NCI-H1105 (cell line): Measurements from ENCODE around the gene MAGI1.
"Not testable (repeated sequence)": the region's sequence is repeated elsewhere in the genome, so short reads cannot be mapped to it uniquely, and the experiment has no call there.

Source experiments
- DNase-seq: peaks from one replicate; lab custom pipeline; 2025; lab: John Stamatoyannopoulos, UW

The MAGI1 gene

GRCh38 chr3:65560901-65561300 lies 477.8 kb downstream of the MAGI1 start:
- no peak for DNase-seq

DNA sequence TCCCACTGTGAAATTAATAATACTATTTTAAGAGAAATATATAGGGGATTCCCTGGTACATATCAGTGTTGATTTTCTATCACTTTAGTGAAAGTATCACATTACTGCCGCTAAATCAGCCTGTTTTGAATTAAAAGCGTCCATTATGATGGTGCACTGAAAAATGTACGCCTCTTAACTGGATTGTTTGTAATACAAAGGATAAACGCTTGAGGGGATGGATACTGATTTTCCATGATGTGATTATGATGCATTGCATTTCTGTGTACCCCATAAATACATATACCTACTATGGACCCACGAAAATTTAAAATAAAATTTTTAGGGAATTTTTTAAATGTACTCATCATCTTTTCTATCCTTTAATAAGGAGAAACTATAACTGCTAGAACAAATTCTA lies 478.6 kb downstream of the MAGI1 start:
- DNase-seq, result no peak

GRCh38 chr3:65559643-65560042 lies 479.1 kb downstream of the MAGI1 start:
- no peak for DNase-seq

DNA sequence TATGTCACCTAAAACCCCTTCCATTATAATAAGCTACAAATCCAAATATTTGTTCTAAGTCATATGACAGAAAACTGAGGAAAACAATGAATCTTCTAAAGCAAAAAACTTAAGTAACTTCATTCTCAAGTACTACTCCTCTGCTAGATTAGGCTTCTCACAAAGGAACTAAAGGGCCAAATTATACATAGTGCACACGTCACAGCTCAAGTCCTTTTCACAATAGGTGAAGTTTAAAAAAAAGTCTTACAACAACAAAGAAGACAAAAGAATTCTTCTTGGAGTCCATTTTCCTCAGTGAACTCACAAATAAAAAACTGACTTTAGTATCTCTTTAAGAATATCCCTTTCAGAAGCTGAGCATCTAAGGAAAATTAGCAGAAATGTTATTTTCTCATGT lies 479.9 kb downstream of the MAGI1 start:
- DNase-seq, result no peak

DNA sequence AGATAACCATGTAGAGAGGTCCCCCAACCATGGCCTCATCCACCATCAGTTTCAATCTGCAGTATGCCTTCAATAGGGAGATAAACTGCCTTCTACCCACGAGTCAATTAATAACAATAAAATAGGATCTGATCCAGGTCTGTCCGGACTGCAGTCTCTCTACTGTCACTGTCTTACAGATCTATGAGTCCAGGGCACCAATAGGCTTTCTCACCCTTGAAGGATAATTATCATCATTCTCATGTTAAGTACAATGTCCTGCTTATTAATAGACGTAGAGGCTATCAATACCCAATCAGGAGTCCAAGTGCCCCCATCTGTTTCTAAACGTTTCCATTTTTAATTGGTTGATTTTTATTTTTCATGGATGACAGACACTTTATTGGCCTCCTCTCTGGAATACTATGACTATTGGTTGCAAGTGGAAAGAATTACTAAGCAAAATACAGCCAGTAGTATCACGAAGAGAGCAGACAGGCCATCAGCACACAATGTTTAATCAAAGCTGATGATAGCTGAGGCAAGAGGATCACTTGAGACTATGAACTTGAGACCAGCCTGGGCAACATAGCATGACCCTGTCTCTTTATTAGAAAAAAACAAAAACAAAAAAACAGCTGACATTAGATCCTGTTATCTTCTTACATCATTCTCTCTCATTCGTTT lies 480.7 kb downstream of the MAGI1 start:
- no peak for DNase-seq

GRCh38 chr3:65556934-65557577 lies 481.7 kb downstream of the MAGI1 start:
- DNase-seq, result no peak

- no peak for DNase-seq
Observed at GRCh38 chr3:65552434-65552833, 486.3 kb downstream of the MAGI1 start.

DNA sequence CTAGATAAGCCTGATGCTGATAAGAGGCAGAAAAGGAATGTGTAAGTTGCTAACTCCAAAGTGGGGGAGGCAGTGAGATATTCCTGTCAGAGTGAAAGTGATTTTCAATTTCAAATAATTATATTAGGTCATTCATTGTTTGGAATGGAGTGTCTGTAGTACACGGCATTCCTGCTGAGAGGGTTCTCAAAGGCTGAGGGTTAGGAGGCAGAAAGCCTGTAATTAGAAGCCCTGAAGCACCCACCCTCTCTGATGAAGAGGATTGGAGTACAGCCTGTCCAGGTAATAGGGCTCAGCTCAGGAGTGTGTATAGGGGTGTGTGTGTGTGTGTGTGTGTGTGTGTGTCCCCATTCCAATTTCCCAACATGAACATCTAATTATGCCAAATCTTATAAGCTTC lies 486.8 kb downstream of the MAGI1 start:
- peak; percentile 21 for DNase-seq

DNA sequence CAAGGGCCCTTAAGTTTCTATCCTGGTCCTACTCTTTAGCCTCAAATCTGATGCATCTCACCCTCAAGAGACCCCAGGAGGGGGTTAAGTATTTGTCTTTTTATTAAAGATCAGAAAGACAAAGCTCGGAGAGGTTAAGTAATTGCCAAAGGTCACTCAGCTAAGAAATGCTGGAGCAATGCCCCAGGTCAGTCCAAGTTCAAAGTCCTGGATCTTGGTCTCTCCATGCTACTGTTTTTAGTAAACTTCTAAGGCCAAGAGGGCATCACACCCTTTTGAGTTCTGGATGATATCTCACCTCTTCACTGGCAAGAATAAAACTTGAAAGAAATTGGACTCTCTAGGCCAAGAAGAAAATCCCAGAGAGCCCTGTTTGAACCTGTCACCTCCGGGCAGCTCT lies 488.6 kb downstream of the MAGI1 start:
- no peak for DNase-seq

GRCh38 chr3:65549626-65549959 lies 489.1 kb downstream of the MAGI1 start:
- DNase-seq, result no peak

DNA sequence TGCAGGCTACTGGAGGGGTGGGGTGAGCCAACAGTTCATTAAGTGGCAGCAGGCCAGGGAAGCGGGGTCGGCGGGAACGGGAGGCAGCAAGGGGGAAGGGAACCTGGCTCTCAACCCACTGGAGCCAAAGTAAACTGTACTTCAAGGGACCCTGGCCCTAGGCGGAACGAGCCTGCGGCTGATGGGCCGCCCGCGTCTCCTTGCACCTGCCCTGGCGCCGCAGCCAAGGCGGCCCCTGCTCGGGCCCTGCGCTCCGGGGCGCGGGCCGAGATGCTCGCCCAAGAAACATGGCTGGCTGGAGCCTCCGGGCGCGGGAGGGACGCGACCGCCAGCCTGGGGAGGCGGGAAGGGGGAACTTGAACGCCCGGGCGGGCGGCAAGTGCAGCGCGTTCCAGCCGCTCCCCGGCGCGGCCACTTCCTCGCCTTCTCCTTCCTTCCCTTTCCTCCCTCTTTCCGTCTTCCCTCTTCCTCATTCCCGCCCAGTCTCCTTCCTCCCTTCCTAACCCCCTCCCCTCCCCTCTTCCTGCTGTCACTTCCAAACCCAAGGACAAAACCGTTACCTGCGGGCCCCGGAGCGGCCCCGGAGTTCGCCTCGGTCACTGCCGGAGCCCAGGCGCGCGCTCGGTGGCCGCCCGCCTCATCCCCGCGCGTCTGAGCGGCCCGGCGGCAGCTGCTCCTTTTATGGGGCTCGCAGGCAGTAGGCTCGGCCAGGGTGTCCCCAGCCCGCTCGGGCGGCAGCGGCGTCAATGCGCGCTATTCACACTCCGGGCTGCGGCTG lies 489.7 kb downstream of the MAGI1 start:
- no peak for DNase-seq

GRCh38 chr3:65545429-65545828 lies 493.3 kb downstream of the MAGI1 start:
- no peak for DNase-seq

- DNase-seq, result not testable (repeated sequence)
Observed at GRCh38 chr3:65543391-65543790, 495.3 kb downstream of the MAGI1 start.

- DNase-seq, result no peak
Observed at GRCh38 chr3:65540666-65541065, 498.1 kb downstream of the MAGI1 start.

- DNase-seq, result no peak
Observed at GRCh38 chr3:65539616-65540015, 499.1 kb downstream of the MAGI1 start.

DNA sequence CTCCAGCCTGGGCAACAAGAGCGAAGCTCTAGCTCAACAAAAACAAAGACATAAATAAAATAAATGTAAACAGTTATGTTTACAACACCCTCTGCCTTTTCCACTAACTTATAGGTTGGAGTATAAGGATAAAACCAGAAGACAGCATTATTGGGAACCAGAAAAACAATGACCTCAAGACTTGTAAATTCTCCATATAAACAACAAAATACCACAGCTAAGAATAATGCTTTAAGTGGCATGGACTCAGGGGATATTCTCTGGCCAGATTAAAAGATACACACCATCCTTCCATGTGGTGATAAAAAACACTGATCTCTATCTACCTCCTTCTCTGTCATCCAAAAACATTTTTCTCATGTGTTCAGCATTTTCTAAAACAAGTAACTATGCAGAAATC lies 500.6 kb downstream of the MAGI1 start:
- DNase-seq, result no peak

GRCh38 chr3:65537109-65537508 lies 501.6 kb downstream of the MAGI1 start:
- no peak for DNase-seq

- no peak for DNase-seq
Observed at GRCh38 chr3:65535260-65535659, 503.5 kb downstream of the MAGI1 start.

GRCh38 chr3:65534805-65535204 lies 503.9 kb downstream of the MAGI1 start:
- DNase-seq, result no peak

- DNase-seq, result no peak
Observed at GRCh38 chr3:65532749-65533148, 506.0 kb downstream of the MAGI1 start.

DNA sequence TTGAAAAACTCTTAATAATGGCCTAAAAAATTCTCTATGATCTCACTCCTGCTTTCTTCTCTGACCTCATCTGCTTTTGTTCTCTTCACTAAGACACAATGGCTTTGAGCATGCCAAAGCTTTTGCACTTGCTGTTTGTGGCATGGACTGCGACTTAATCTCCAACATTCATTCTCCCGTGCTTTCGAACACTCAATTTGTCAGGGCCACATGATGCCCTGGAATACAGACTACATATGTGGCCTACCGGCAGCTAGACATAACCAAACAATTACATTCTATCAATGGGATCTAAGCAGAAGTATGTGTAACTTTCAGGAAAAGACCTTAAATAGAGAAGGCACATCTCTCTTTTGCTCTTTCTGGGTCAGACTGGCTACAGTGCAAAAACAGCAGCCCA lies 506.5 kb downstream of the MAGI1 start:
- no peak for DNase-seq

DNA sequence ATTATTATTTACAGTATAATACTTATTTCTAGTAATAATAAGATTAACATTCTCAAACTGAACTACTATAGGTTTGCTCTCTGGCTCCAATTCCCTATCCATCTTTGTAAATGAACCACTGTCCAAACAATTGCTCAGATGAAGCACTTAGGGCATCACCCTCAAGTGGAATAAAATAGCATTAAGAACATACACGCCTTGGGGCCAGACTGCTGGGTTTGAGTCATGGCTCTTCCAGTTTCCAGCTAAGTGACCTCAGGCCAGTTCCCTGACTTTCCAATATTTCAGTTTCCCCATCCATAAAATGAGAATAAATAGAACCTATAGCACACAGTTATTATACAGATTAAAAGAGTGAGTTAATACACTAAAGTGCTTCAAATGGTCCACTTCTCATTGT lies 507.2 kb downstream of the MAGI1 start:
- no peak for DNase-seq

DNA sequence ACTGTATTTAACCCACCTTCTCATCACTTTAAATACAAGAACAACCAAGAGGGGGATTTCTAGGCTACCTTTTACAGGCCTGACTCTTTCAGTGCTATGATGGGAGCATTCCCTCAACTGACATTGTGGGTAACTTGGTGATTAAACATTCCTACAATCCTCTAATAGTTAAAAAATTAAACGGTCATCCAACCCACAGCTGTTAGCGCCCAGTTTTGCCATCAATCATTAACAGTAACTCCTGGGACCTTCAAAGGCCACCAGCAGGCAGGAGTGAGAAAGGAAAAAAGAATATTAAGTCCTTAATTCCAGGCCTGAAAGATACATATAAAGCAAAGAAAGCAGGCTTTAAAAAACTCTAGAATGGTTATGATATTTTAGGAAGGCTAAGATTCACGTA lies 512.1 kb downstream of the MAGI1 start:
- no peak for DNase-seq
